OCI-LY7 (cell line): ENCODE results near the gene GMPR2. TPM values are rescaled to one million over a fixed set of nuclear protein-coding genes. Genes with fewer than 3 reads are reported as not detected.

ENCODE experiments used
- BruUV-seq: library from RNA; stranded (reverse); fragments of 400-500 nt; replicated peaks from 2 replicates; lab custom pipeline; 2021; lab: Mats Ljungman, UMichigan
- CTCF ChIA-PET: fragments of 300-600 bp; sonication (Branson Sonifier 250); formaldehyde crosslinking; loops from one replicate; lab custom pipeline; 2022; ENCODE audit warnings: antibody characterized with exemption; ENCODE audit not compliant: unreplicated experiment; lab: Charles Lee
- POLR2A ChIA-PET: fragments of 300-600 bp; sonication (Branson Sonifier 250); formaldehyde crosslinking; loops from one replicate; lab custom pipeline; 2022; ENCODE audit warnings: antibody characterized with exemption; lab: Charles Lee
- DNase-seq: peaks from one replicate; pipeline ENCODE4 v3.0.0-alpha.2; 2015; ENCODE audit warnings: low spot score
- H2AFZ ChIP-seq: fragments of 200-600 bp; sonication (generic), shearing (Covaris generic); 2 replicates; pipeline ENCODE4 v1.6.1; 2014; ENCODE audit warnings: mild to moderate bottlenecking, antibody characterized with exemption, low read length, moderate library complexity
- H3K27ac ChIP-seq: fragments of 200-600 bp; sonication (generic); 2 replicates; pipeline ENCODE4 v1.5.1; 2014; ENCODE audit warnings: mixed run types, low read depth, mild to moderate bottlenecking, moderate library complexity, low read length, inconsistent platforms; ENCODE audit not compliant: poor library complexity, severe bottlenecking
- H3K36me3 ChIP-seq: fragments of 200-600 bp; sonication (generic); 2 replicates; pipeline ENCODE4 v1.6.1; 2014; ENCODE audit warnings: mild to moderate bottlenecking, antibody characterized with exemption, low read length, moderate library complexity, mixed read lengths; ENCODE audit not compliant: insufficient read depth
- H3K4me1 ChIP-seq: fragments of 200-600 bp; sonication (generic); 2 replicates; pipeline ENCODE4 v1.5.1; 2014; ENCODE audit warnings: mild to moderate bottlenecking, low read length; ENCODE audit not compliant: insufficient read depth, poor library complexity, severe bottlenecking
- H3K4me2 ChIP-seq: fragments of 200-600 bp; sonication (generic); 2 replicates; pipeline ENCODE4 v1.6.1; 2014; ENCODE audit warnings: mild to moderate bottlenecking, low read length
- H3K4me3 ChIP-seq: fragments of 200-600 bp; sonication (generic); 2 replicates; pipeline ENCODE4 v1.5.1; 2014; ENCODE audit warnings: mild to moderate bottlenecking, low read depth, low read length; ENCODE audit not compliant: poor library complexity, severe bottlenecking
- H3K79me2 ChIP-seq: fragments of 200-600 bp; sonication (generic); 2 replicates; pipeline ENCODE4 v1.6.1; 2016; ENCODE audit warnings: low read depth, mild to moderate bottlenecking, low read length, moderate library complexity, mixed read lengths; ENCODE audit not compliant: insufficient read depth
- H3K9me2 ChIP-seq: fragments of 200-600 bp; sonication (generic); 2 replicates; pipeline ENCODE4 v1.6.1; 2016; ENCODE audit warnings: mild to moderate bottlenecking, low read length, mixed read lengths; ENCODE audit not compliant: insufficient read depth
- H3K9me3 ChIP-seq: fragments of 200-600 bp; sonication (generic); 2 replicates; pipeline ENCODE4 v1.6.1; 2014; ENCODE audit warnings: mild to moderate bottlenecking, mixed run types, low read length, mixed read lengths
- H4K20me1 ChIP-seq: fragments of 200-600 bp; sonication (generic); 2 replicates; pipeline ENCODE4 v1.6.1; 2014; ENCODE audit warnings: mild to moderate bottlenecking, antibody characterized with exemption, low read length, moderate library complexity, mixed read lengths; ENCODE audit not compliant: insufficient read depth
- CTCF ChIP-seq: fragments of 200-600 bp; sonication (generic); conservative IDR thresholded peaks from 2 replicates; pipeline ENCODE4 v1.5.1; 2014; ENCODE audit warnings: mild to moderate bottlenecking, antibody characterized with exemption, low read length, moderate library complexity, mixed read lengths
- EZH2phosphoT487 ChIP-seq: fragments of 200-600 bp; sonication (generic); IDR thresholded peaks from 2 replicates; pipeline ENCODE4 v1.6.1; 2018; ENCODE audit warnings: low read depth, borderline replicate concordance, mild to moderate bottlenecking, mixed run types, antibody characterized with exemption, low read length, moderate library complexity, mixed read lengths
- intact Hi-C: fragments of 100-400 bp; cut with micrococcal nuclease; formaldehyde crosslinking; loops from one replicate; pipeline ENCODE4 v1.10.0; 2022; ENCODE audit not compliant: unreplicated experiment
- total RNA-seq, 2 experiments: library from RNA; depleted of rRNA in 1 of 2; stranded (reverse); fragments of >200 nt in 1 of 2; shearing (Covaris generic) in 1 of 2; gene quantifications; 2 replicates each; pipeline ENCODE4 v1.2.3, GENCODE V29; 2014 to 2022

Gene GMPR2
- total RNA-seq, 2 experiments from 2014 or later: 51.4 to 62.3 TPM

DNA sequence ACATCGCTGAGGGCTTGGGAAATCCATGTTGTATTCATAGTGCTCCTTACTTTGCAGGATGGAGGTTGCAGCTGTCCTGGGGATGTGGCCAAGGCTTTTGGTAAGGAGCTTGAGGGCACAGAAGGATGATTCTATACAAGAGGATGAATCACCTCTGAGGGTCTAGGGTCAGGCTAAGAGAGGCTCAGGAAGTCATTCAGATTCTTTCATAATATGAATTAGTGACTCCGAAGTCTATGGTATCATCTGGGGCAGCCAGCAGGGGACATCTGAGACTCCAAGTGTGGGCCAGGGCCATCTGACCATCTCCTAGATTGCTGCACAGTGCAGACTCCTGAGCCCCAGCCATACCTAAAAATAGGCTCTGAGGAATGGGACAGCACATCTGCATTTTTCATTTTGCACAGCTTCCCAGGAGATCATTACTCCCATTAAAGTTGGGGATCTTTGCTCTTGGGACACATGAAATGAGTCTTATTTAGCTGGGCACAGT is 4.8 kb downstream of the GMPR2 start:
- ChIA-PET POLR2A (interaction anchor here (1.9 kb wide), 1 partner anchor 41 kb away, joined by 5 read pairs; no protein-coding TSS in a partner anchor), CTCF (no interaction called here)
- no TSS peak for BruUV-seq
- Histone ChIP-seq H3K9me2 (no peaks in the 10 kb centered on the region), H3K4me1 (peaks cover 38% of the 10 kb centered on the region), H3K4me3 (no peak overlapping the region), H2AFZ (no peak overlapping the region), H3K27ac (no peak overlapping the region), H3K36me3 (peaks cover 73% of the 10 kb centered on the region), H4K20me1 (no peaks in the 10 kb centered on the region), H3K9me3 (no peaks in the 10 kb centered on the region), H3K4me2 (no peak overlapping the region), H3K79me2 (peaks cover 32% of the 10 kb centered on the region; the same call in 1 of the 2 replicates)
- TF ChIP-seq EZH2phosphoT487 (no peak), CTCF (no peak)
- DNase-seq: no peak
- intact Hi-C loops: no loop called here

DNA sequence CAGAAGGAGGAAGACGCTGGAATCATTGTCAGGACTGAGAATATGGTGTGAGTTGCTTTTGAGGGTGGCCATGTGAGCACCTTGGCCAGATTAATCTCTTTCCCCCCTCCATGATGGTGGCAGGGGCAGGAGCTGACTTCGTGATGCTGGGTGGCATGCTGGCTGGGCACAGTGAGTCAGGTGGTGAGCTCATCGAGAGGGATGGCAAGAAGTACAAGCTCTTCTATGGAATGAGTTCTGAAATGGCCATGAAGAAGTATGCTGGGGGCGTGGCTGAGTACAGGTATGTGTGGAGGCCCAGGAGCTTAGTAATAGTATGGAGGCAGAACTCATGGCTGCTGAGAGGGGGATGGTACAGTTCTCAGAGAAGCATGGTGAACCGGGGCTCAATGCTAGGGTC is 5.4 kb downstream of the GMPR2 start:
- Histone ChIP-seq H3K79me2 (peaks cover 30% of the 10 kb centered on the region; the same call in 1 of the 2 replicates), H3K27ac (no peak overlapping the region), H4K20me1 (no peaks in the 10 kb centered on the region), H3K4me3 (no peak overlapping the region), H3K36me3 (peaks cover 73% of the 10 kb centered on the region), H3K9me2 (no peaks in the 10 kb centered on the region), H3K4me2 (no peak overlapping the region), H2AFZ (no peak overlapping the region), H3K9me3 (no peaks in the 10 kb centered on the region), H3K4me1 (peaks cover 38% of the 10 kb centered on the region)
- no TSS peak for BruUV-seq
- POLR2A ChIA-PET: interaction anchor here (1.9 kb wide), 1 partner anchor 42 kb away, joined by 5 read pairs; no protein-coding TSS in a partner anchor
- no peak for DNase-seq
- TF ChIP-seq CTCF (no peak), EZH2phosphoT487 (no peak)
- intact Hi-C loops: no loop called here
- CTCF ChIA-PET: no interaction called here

GRCh38 chr14:24238527-24239037 is 5.9 kb downstream of the GMPR2 start:
- H4K20me1 ChIP-seq: no peaks in the 10 kb centered on the region
- no peaks in the 10 kb centered on the region for H3K9me2 ChIP-seq
- ChIA-PET POLR2A (interaction anchor here (0.6 to 1.9 kb wide), 2 partner anchors 23 to 42 kb away, joined by 3 to 5 read pairs; partner anchors contain the start of gene MDP1), CTCF (no interaction called here)
- H3K36me3 ChIP-seq: peaks cover 73% of the 10 kb centered on the region
- H2AFZ ChIP-seq: no peak overlapping the region
- H3K4me3 ChIP-seq: no peak overlapping the region
- DNase-seq: no peak
- peaks cover 26% of the 10 kb centered on the region; the same call in 1 of the 2 replicates for H3K79me2 ChIP-seq
- no peak overlapping the region for H3K27ac ChIP-seq
- no TSS peak for BruUV-seq
- TF ChIP-seq EZH2phosphoT487: no peak
- no peak for TF ChIP-seq CTCF
- H3K9me3 ChIP-seq: no peaks in the 10 kb centered on the region
- intact Hi-C loops: no loop called here
- H3K4me1 ChIP-seq: peaks cover 38% of the 10 kb centered on the region
- H3K4me2 ChIP-seq: 0 out of 2 replicates have a peak overlapping the region, but pooled peaks have one; percentile 6
